Esophagus squamous epithelium (tissue), 5 donors: ENCODE results near the gene SOCS1. TPM values are rescaled to one million over a fixed set of nuclear protein-coding genes. Genes with fewer than 3 reads are reported as not detected.
"Not testable (repeated sequence)": the region's sequence is repeated elsewhere in the genome, so short reads cannot be mapped to it uniquely, and the experiment has no call there.

Experiments used
- DNase-seq: peaks from one replicate; lab custom pipeline; 2025; lab: John Stamatoyannopoulos, UW
- H3K27ac ChIP-seq, 4 donors: fragments of 200-600 bp; sonication (generic); one replicate each; pipeline ENCODE4 v1.5.1; 2016 to 2019; ENCODE audit warnings: mild to moderate bottlenecking in 1 of 4
- H3K27me3 ChIP-seq, 4 donors: fragments of 200-600 bp; sonication (generic); 1 replicate in 3 of 4; 2 replicates in 1 of 4; pipeline versions ENCODE4 v1.5.1 to v1.6.0; 2017 to 2021; ENCODE audit warnings: antibody characterized with exemption in 1 of 4
- H3K36me3 ChIP-seq, 3 donors: fragments of 200-600 bp; sonication (generic); one replicate each; pipeline ENCODE4 v1.5.1; 2016 to 2019
- H3K4me1 ChIP-seq, 3 donors: fragments of 200-600 bp; sonication (generic); one replicate each; pipeline ENCODE4 v1.5.1; 2017 to 2019
- H3K4me3 ChIP-seq, 4 donors: fragments of 200-600 bp; sonication (generic); 1 replicate in 3 of 4; 2 replicates in 1 of 4; pipeline ENCODE4 v1.5.1; 2016 to 2019; ENCODE audit warnings: mild to moderate bottlenecking in 2 of 4, moderate library complexity in 1 of 4
- H3K9me3 ChIP-seq, 3 donors: fragments of 200-600 bp; sonication (generic); one replicate each; pipeline ENCODE4 v1.5.1; 2016 to 2019
- CTCF ChIP-seq, 6 experiments: fragments of 450-650 bp in 4 of 6; fragments of 200-600 bp in 2 of 6; sonication (generic) in 2 of 6; IDR thresholded peaks; one replicate each; pipeline ENCODE4 v1.5.1; 2016 to 2019; ENCODE audit warnings: antibody characterized with exemption in 6 of 6, mild to moderate bottlenecking in 4 of 6, moderate library complexity in 4 of 6
- POLR2A ChIP-seq, 4 donors: fragments of 450-650 bp; IDR thresholded peaks; one replicate each; pipeline ENCODE4 v1.6.1; 2017; ENCODE audit warnings: antibody characterized with exemption in 4 of 4, mild to moderate bottlenecking in 4 of 4, moderate library complexity in 3 of 4
- WGBS, 2 donors: methylation state at CpG; one replicate each; pipeline ENCODE4 v1.1.5; 2018; 5-methylcytosine and 5-hydroxymethylcytosine counted together
- intact Hi-C: fragments of 100-400 bp; cut with DNase I; formaldehyde crosslinking; loops from one replicate; pipeline ENCODE4 v1.15.0; 2022
- total RNA-seq, 4 donors: library from RNA; depleted of rRNA; stranded (reverse); fragments of >200 nt; gene quantifications; one replicate each; pipeline ENCODE4 v1.1.0, GENCODE V29; 2016
- donor health status: DM: yes; HTN: yes; CAD: no.

SOCS1 gene
- total RNA-seq, 4 donors from 2014 or later: 0.42 to 9.3 (median 3.7) TPM

GRCh38 chr16:11300560-11300892 lies 44.5 kb upstream of the SOCS1 start:
- Histone ChIP-seq H3K27ac (no peak overlapping the region), H3K4me1 (peaks cover 16 to 53% (median 22%) of the 10 kb centered on the region in 3 donors), H3K4me3 (no peak overlapping the region), H3K27me3 (no peaks in the 10 kb centered on the region), H3K36me3 (no peaks in the 10 kb centered on the region), H3K9me3 (no peaks in the 10 kb centered on the region)
- intact Hi-C loops: no loop called here
- DNase-seq: no peak
- TF ChIP-seq CTCF (IDR thresholded peaks at IDR 0.05) (no peak), POLR2A (IDR thresholded peaks at IDR 0.05) (no peak)
- 75 to 81% methylated on average over 7 of the region's 7 CpGs for WGBS, 2 donors

- no peaks in the 10 kb centered on the region for H3K27me3 ChIP-seq
- no peaks in the 10 kb centered on the region for H3K9me3 ChIP-seq
- DNase-seq: no peak
- WGBS, 2 donors: 59 to 100% methylated on average over 1 to 5 of the region's 6 CpGs
- H3K36me3 ChIP-seq: no peaks in the 10 kb centered on the region
- TF ChIP-seq CTCF (IDR thresholded peaks at IDR 0.05) (no peak), POLR2A (IDR thresholded peaks at IDR 0.05) (no peak)
- H3K27ac ChIP-seq: no peak overlapping the region
- no peak overlapping the region for H3K4me3 ChIP-seq
- H3K4me1 ChIP-seq: peaks cover 16 to 53% (median 22%) of the 10 kb centered on the region in 3 donors
- intact Hi-C loops: no loop called here
These were observed 44.0 kb upstream of the SOCS1 start for GRCh38 chr16:11299865-11300559.

GRCh38 chr16:11298950-11299547 lies 43.0 kb upstream of the SOCS1 start:
- 58 to 60% methylated on average over 12 to 13 of the region's 13 CpGs for WGBS, 2 donors
- intact Hi-C loops, H3K27ac ChIP-seq, DNase-seq, H3K9me3 ChIP-seq, H3K4me3 ChIP-seq, H3K27me3 ChIP-seq, H3K36me3 ChIP-seq: not testable (repeated sequence)
- peaks cover 16 to 53% (median 22%) of the 10 kb centered on the region in 3 donors for H3K4me1 ChIP-seq

GRCh38 chr16:11298143-11298900 lies 42.3 kb upstream of the SOCS1 start:
- DNase-seq: no peak
- Histone ChIP-seq H3K4me1 (peaks cover 16 to 49% (median 17%) of the 10 kb centered on the region in 3 donors), H3K36me3 (no peaks in the 10 kb centered on the region), H3K9me3 (no peaks in the 10 kb centered on the region), H3K4me3 (no peak overlapping the region), H3K27me3 (no peaks in the 10 kb centered on the region), H3K27ac (peak overlapping the region in 1 of 4 donors; percentile 26)
- 78 to 93% methylated on average over 5 of the region's 5 CpGs for WGBS, 2 donors
- intact Hi-C loops: no loop called here
- TF ChIP-seq CTCF (IDR thresholded peaks at IDR 0.05) (no peak), POLR2A (IDR thresholded peaks at IDR 0.05) (no peak)

- TF ChIP-seq CTCF (IDR thresholded peaks at IDR 0.05): peak in 1 of 6 experiments; percentile 20
- no peak for TF ChIP-seq POLR2A (IDR thresholded peaks at IDR 0.05)
- peak overlapping the region in 3 of 4 donors; percentile 22 to 54 (median 26) for H3K4me3 ChIP-seq
- 14 to 17% methylated on average over 8 to 15 of the region's 19 CpGs for WGBS, 2 donors
- intact Hi-C loops: no loop called here
- H3K9me3 ChIP-seq: no peaks in the 10 kb centered on the region
- peaks cover 0 to 6% (median 0%) of the 10 kb centered on the region in 4 donors for H3K27me3 ChIP-seq
- H3K4me1 ChIP-seq: peaks cover 12 to 42% (median 16%) of the 10 kb centered on the region in 3 donors
- peak; percentile 55 for DNase-seq
- H3K36me3 ChIP-seq: no peaks in the 10 kb centered on the region
- peak overlapping the region in 1 of 4 donors; percentile 26 for H3K27ac ChIP-seq
These were observed 41.6 kb upstream of the SOCS1 start for GRCh38 chr16:11297492-11298142.
